A549 (cell line): ENCODE data around the gene TLCD2.

ENCODE experiments used
- CHD4 ChIP-seq: fragments of 200-600 bp; sonication (generic); IDR thresholded peaks from 2 replicates; pipeline ENCODE4 v1.6.1; 2016; ENCODE audit warnings: antibody characterized with exemption, mild to moderate bottlenecking, borderline replicate concordance
- JUN ChIP-seq, 2 experiments: fragments of >200 bp; sonication (Bioruptor Twin); formaldehyde crosslinking; IDR thresholded peaks; 2 replicates in 1 of 2; 3 replicates in 1 of 2; pipeline ENCODE4 v1.6.1; 2016 to 2017
- POLR2A ChIP-seq: IDR thresholded peaks from 2 replicates; pipeline ENCODE4 v1.6.1; 2012; ENCODE audit warnings: mild to moderate bottlenecking, low read length
- RFX5 ChIP-seq: fragments of 450-650 bp; IDR thresholded peaks from 2 replicates; pipeline ENCODE4 v1.7.1; 2014; ENCODE audit warnings: antibody characterized with exemption, mild to moderate bottlenecking, moderate library complexity
- SMC3 ChIP-seq: fragments of >200 bp; sonication (Bioruptor Twin); formaldehyde crosslinking; IDR thresholded peaks from 3 replicates; pipeline ENCODE4 v1.6.1; 2018; ENCODE audit warnings: inconsistent platforms
- SREBF2 ChIP-seq: fragments of 450-650 bp; IDR thresholded peaks from 2 replicates; pipeline ENCODE4 v1.6.1; 2014; ENCODE audit warnings: mild to moderate bottlenecking, moderate library complexity
- ZSCAN20 ChIP-seq: fragments of 250-450 bp; sonication (Bioruptor Pico); IDR thresholded peaks from 2 replicates; pipeline ENCODE4 v1.8.0; 2022; ENCODE audit warnings: mild to moderate bottlenecking, moderate library complexity
- TF ChIP-seq, protein P1 (sequence below): fragments of >200 bp; sonication (Bioruptor Twin); formaldehyde crosslinking; IDR thresholded peaks from 3 replicates; pipeline ENCODE4 v1.5.1; 2016
- TF ChIP-seq, protein P2 (sequence below): IDR thresholded peaks from 2 replicates; pipeline ENCODE4 v1.6.1; 2012; ENCODE audit warnings: low read depth, borderline replicate concordance

DNA sequence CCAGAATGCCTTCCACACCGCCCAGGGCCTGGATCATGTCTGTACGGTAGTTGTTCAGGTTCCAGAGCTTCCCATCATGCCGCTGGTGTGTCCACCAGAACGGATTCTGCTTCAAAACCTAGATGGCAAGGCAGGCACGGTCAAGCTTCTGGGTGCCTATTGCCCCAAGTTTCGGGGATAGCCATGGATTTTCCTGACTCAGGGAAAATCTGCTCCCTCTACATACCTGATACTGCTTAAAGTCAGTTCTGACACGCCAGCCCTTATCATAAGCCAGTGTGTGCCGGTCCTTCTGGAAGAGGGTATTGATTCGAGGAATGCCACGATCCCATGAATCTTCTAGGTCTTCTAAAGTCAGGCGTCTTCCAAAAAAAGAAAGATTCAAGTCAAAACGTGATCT, 49.1 kb downstream of the TLCD2 start:
- TF ChIP-seq POLR2A (no peak), RFX5 (no peak), JUN (IDR thresholded peaks at IDR 0.05) (no peak), SREBF2 (no peak), CHD4 (no peak), SMC3 (no peak), ZSCAN20 (CRISPR knock-in tag) (no peak)
- TF ChIP-seq, protein P1, sequence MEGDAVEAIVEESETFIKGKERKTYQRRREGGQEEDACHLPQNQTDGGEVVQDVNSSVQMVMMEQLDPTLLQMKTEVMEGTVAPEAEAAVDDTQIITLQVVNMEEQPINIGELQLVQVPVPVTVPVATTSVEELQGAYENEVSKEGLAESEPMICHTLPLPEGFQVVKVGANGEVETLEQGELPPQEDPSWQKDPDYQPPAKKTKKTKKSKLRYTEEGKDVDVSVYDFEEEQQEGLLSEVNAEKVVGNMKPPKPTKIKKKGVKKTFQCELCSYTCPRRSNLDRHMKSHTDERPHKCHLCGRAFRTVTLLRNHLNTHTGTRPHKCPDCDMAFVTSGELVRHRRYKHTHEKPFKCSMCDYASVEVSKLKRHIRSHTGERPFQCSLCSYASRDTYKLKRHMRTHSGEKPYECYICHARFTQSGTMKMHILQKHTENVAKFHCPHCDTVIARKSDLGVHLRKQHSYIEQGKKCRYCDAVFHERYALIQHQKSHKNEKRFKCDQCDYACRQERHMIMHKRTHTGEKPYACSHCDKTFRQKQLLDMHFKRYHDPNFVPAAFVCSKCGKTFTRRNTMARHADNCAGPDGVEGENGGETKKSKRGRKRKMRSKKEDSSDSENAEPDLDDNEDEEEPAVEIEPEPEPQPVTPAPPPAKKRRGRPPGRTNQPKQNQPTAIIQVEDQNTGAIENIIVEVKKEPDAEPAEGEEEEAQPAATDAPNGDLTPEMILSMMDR: no peak
- TF ChIP-seq, protein P2, sequence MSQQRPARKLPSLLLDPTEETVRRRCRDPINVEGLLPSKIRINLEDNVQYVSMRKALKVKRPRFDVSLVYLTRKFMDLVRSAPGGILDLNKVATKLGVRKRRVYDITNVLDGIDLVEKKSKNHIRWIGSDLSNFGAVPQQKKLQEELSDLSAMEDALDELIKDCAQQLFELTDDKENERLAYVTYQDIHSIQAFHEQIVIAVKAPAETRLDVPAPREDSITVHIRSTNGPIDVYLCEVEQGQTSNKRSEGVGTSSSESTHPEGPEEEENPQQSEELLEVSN: no peak
